ENCODE data around the gene SERGEF.

The SERGEF gene

DNA sequence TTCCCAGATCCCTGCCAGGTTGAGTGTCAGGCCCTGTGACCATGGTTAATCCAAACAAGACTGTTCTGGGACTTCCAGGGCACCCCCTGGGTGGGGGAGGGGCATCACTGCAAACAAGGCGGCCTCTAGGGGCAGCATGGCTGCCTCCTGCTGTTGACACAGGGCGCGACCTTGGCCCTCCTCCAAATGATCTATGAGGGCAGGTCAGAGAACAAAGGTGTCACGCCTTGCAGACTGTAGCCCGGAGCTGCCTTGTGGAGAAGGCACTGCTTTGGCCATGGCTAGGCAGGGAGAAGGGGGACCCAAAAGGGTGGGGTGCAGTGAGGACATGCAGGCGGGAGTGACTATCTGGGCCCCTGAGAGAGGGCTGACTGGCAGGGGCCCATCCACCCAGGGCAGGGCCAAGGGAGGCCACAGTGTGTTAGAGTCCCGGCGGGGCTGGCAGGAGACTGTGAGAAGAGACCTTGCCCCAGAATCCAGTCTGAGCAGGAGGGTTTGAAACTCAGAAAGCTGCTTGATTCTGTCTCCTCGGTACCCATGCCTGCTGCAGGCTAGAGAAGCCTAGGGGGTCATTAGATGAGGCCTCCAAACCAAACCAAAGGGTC lies 242.7 kb downstream of the SERGEF start:
- no peak for DNase-seq (ENCODE audit: low spot score)

DNA sequence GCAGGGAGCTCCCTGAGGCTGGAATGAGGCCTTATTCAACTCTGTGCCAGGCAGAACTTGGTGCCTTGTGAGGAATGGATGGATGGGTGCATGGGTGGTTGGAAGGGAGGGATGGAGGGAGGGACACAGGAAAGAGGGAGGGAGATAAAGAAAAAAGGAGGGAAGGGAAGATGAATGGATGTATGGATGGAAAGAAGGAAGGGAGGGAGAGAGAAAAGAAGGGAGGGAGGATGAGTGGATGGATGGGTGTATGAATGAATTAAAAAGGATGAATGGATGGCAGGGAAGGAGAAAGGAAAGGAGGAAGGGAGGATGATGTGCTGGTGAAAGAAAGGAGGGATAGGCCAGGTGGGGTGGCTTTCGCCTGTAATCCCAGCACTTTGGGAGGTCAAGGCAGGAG lies 243.6 kb downstream of the SERGEF start:
- DNase-seq (ENCODE audit: low spot score): no peak

DNA sequence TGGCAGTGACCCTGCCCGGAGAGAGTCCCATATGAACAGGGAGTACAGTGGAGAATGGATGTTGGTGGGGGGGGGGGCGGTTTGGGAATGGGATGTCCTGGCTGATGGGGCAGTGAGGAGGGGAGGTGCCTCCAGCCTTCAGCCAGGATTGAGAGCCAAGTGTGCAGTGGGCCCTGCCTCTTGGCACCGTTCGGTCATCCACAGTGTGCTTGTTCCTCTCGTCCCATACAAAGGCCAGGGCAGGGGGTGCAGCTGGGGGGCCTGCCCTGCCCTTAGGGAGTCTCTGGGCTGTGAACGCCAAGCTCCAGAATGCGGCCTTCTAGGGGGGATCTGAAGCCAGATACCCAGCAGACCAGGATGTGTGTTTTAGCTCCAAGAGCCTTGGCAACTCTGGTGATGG lies 244.3 kb downstream of the SERGEF start:
- no peak for DNase-seq (ENCODE audit: low spot score)

DNA sequence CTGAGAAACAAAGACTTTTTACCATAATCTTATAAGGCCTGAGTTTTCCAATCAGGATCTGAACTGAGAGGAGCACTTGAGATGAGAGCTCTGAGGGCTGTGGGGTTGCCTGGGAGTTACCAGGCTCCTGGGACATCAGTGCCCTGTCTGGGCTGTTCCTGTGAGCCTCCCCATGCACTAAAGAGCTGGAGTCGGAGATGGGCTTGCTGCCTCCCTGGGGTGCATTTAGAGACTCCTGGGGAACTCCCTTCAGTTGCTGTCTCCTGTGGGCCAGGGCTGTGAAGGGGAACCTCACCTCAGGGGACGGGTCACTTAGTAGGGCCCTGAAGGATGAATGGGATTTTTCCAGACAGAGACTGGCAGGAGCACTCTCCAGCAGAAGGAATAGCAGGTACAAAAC lies 244.9 kb downstream of the SERGEF start:
- no peak for DNase-seq (ENCODE audit: low spot score)

DNA sequence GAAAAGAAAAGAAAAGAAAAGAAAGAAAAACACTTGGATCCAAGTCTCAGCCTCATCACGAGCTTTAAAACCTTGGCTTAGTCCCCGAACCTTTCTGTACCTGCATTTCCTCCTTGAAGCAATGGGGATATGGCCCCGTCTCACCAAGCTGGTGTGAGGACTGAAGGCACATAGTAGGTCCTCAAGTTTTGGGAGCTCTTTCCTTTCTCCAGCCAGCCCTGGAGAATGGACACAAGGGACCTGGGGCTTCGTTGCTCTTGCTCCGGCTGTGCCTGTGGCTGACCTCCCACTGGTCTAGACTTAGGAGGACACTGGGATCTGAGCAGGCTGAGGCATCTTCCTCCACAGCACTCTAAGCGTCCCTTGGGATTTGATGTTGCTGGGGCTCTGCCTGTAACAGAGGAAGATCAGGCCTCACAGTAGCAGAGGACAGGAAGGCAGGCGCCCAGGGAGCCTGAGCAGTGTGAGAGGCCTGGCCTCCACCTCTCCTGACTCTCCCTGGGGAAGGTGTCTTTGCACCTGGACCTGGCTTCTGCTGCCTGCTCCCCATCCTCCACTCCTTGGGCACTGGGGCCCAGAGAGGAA lies 245.5 kb downstream of the SERGEF start:
- no peak for DNase-seq (ENCODE audit: low spot score)

DNA sequence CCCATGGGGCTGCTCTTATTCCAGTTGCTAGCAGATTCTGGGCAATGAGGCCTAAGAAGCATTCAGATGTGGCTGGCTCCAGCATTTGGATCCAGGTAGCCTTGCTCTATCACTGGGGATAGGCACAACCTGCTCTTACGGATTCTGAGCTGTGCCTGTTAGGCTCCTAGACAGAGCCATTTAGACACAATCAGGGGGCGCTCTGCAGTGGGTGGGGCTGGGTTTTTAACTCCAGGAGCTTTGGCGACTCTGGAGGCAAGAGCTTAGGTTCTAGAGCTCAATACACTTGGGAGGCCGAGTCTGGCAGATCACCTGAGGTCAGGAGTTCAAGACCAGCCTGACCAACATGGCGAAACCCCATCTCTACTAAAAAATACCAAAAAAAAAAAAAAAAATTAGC lies 246.3 kb downstream of the SERGEF start:
- DNase-seq (ENCODE audit: low spot score): no peak

DNA sequence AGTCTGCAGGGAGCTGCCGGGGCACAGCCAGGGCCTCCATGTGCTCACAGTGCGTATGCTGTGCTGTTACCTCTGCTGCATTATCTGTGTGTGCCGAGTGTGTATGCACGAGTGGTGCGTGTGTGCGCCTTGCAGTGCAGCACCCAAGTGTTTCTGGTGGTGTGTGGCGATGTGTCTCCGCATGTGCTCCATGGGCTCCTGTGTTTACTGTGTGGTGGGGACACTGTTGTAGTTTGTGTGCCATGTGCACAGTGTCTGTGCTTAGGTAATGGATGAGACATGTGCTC lies 246.8 kb downstream of the SERGEF start:
- no peak for DNase-seq (ENCODE audit: low spot score)

DNA sequence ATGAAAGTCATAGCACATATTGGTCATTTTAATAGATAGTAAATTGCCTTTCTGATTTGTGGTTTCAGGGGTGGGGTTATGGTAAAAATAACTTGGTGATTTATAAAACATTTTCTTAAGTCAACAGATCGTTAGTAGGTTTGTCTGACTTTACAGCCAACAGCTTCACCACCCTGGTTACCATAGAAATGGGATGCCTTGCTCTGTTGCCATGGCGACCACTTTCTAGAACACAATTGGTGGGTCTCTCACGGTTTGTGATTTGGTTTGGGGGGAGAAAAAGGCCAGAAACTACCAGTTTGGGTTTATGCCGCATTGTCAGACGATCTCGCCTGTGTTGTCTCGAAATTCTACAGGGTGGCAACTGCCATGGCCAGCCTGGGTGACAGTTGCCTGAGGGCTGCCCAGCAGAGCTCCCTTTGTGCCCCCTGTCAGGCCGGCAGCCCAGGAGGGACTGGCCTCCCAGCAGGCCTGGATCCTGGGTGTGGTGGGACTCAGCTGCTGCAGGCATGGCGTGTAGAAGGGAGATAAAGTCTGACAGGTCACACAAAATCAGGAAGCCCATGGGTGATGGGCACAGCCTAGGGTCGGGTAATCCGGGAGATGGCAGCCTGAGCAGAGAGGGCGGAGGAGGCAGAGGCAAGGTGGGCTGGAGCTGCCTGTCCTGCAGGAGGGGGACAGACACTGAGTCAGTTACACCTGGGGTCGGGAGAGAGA lies 247.3 kb downstream of the SERGEF start:
- DNase-seq (ENCODE audit: low spot score): no peak

DNA sequence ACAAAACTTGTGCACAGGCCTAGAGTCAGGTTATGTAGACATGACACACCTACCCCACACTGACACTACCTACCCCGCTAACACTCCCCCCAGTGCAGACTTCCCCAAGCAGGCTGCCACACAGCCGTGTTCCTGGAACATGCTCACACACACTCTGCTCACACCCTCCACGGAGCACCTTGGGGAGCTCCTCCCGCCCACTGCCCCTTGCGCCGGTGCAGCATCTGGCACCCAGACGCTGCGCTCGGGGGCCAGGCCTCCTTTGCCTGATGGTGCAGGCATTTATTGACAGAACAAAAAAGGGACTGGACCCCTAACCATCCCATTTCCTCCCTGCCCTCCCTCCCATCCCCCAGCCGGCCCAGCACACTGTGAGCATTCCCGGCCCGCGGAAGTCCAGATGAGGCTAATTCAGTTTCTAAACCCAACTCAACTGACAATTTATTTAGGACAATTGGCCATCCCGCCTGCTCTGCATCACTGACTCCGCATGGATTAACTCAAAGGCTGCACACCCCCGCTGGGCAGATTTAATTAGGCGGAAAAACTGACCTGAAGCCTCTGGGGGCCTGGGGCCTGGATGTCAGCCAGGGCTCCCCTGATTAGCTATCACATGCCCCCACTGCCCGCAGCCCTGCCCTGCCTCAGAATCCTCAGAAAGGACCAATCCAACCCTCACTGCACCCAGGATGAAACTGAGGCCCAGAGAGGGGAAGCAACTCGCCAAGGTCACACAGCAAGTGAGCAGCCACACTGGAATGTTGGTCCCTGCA lies 248.2 kb downstream of the SERGEF start:
- DNase-seq (ENCODE audit: low spot score): no peak

DNA sequence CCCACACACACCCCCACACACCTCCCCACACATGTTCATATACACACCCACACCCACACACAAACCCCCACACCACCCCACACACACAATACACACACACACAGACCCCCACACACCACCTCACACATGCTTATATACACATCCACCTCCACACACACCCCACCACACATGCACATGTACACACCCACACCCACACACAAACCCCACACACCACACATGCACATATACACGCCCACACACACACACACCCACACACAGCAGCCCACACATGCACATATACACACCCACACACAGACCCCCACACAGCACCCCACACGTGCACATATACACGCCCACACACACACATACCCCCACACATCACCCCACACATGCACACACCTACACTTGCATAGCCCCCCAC lies 249.1 kb downstream of the SERGEF start:
- no peak for DNase-seq (ENCODE audit: low spot score)

DNA sequence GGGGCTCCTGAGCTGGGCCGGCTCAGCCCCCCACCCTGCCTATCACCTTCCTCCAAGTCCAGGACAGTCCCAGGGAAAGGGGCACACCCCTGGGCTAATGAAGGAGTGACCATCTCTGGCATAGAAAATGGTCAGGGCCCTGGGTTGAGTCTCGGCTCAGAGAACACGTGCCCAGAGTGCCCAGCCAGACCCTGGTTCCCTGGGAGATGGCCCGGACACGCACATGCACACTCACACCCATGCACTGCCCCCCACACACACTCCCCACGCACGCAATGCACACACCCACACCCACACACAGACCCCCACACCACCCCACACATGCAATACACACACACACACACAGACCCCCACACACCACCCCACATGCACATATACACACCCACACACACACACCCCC lies 249.6 kb downstream of the SERGEF start:
- no peak for DNase-seq (ENCODE audit: low spot score)

DNA sequence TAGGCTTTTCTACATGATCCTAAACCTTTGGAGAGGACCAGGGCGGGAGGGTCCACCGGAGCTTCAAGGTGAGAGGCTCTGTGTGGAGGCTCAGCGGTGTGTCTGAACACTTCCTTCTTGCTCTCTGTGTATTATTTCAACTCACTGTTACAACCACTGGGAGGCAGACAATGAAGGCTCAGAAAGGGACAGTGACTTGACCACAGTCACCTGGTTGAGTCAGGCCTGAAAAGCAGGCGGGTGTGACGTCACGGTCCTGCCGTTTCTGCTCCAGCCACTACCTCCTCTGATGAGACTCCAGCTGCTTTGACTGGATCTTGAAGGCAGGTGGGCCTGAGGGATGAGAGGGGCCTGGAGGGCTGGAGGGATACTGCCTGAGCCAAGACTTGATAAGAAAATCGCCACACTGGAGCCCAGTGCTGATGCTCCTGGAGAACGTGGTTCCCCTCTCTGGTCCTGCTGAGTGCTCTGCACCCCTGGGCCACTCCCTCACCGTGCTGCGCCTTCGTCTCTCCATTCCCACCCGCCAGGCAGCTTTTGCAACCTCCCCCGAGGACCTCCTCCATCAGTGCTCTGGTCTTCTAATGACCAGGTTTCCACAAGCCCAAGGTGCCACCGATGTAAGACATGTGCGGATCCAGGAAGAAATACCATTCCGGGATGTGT lies 250.4 kb downstream of the SERGEF start:
- no peak for DNase-seq (ENCODE audit: low spot score)

DNA sequence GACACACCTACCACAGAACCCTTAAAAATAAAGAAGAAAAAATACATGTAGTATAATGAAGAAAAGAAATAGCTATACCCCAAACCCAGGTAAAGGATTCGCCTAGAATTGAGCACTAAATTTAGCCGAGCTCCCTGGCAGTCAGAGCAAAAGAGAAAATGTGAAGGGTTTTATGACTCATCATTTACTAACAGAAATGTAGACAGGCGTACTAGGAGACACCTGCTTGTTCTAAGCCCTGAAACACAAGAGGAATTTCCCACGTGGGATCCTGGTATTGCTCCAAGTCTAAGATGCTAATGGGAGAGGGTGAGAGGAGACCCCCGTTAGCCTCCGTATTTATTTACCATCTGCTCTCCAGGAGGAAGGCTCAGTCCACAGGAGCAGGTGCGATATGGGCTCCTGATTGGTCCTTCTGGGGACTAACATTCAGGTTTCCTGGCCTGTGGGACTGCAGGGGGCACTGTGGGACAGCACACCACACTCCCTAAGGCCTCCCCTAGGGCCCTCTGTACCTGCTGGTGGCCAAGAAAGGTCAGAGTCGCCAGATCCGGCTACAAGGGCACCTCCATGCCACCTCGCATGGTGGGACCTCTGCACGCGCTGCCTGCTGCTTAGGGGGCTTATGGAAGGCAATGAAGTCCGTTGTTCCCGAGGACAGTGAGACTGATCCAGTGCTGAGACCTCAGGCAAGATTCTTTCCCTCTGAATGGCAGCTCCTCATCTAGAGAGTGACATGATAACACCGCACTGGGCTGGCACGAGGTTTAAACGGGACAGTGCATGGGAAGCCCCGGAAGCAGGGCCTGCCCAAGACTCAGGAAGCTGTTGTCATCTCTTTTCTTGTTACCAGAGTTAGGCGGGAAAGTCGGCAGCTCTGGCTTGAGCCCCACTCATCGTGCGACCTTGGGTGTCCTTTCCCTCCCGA lies 252.5 kb downstream of the SERGEF start:
- no peak for DNase-seq (ENCODE audit: low spot score)

DNA sequence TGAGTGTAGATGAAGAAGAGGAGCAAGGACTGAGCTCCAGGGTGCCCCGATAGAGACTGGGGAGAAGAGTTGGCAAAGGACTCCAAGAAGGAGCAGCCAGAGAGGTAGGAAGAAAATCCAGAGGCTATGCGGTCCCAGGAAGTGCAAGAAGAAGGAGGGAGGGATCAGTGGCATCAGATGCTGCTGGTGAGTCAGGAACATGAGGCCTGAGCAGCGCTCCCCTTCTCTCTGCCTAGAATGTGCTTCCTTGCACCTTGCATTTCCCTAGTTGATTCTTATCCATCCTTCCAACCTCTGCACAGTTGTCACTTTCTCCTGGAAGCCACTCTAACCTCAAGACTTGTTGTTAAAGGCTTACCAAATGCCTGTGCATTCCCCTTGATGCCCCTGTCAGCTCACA lies 257.0 kb downstream of the SERGEF start:
- no peak for DNase-seq (ENCODE audit: low spot score)

DNA sequence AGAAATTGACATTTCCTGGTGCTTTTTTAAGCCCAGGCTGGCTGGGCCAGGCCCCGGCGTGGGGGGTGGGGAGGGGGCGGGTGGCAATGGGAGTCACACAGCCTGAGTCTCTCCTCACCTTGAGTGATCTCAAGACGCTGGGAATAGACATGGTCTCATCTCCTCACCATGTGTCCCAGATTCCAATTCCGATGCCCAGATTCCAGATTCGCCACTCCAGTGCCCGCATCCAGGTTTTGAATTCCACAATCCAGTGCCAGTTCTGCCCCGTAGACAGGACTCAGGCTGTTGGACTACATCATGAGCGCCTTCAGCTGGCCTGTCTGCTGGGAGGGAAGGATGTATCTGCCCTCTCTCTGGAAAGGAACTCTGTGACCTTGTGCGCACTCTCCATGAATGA lies 259.2 kb downstream of the SERGEF start:
- no peak for DNase-seq (ENCODE audit: low spot score)

DNA sequence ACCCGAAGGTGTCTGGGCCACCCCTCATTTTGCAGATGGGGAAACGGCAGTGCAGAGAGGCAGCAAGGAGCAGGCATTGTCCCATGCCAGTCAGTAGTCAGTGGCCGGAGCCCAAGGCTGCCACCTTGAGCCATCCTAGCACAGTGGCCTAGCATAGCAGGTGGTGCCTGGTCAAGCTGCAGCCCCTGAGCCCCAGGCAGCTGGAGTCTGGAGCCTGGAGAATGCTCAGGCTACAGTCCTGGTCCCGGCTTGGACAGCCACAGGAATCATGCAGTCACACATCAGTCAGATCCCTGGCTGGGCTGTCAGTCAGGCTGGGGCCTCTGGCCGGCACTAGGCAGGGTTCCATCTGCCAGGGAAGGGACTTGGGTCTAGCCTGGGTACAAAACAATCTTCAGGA lies 259.7 kb downstream of the SERGEF start:
- no peak for DNase-seq (ENCODE audit: low spot score)

DNA sequence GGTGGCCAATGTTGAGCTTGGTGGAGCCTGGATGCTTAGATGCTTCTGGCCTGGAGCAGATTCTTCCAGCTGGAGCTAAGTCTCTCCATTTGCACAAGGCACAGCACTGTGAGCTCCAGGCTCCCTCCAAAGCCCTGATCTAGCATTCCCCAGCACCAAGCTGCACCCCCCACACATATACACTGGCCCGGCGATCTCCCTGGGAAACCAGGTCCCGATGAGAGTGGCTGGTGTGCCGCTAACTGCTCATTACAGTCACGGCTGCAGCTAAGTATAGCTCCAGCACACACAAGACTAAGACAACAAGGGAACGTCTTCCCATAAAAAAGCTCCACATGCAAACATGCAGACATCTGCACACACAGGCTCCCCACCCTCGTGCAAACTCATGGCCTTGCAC lies 260.7 kb downstream of the SERGEF start:
- DNase-seq (ENCODE audit: low spot score): no peak

DNA sequence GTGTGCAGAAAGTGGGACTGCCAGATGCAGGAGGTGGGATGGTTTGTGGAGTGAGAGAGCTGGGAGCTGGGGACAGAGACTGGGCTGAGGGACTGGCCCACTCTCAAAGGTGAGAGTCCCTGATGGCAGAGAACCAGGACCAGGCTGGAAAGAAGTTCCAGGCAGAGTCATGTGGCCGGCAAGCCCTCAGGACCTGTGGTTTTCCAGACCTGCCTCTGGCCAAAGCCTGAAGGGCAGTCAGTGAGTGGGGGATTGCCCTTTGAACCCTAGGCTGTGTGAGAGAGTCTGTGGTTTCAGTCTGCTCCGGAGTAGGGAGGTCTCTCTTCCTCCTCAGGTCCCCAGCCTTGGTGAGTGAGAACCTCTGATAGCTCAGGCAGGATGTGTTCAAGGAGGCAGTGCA lies 261.3 kb downstream of the SERGEF start:
- no peak for DNase-seq (ENCODE audit: low spot score)

DNA sequence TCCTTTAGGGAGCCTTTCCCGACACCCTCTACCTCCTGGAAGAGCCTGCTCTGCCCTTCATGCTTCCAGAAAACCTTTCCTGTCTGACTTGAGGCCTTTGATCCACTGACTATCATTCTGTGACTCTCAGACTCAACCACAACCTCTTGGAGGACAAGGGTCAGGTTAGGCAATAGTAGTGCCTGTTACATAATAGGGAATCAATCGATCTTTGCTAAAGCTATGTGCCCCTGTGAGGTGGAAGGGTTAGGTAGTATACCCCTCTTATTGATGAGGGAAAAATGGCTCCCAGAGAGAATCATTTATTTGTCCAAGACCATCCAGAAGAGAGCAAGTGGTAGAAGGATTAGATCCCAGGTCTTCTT lies 262.1 kb downstream of the SERGEF start:
- DNase-seq (ENCODE audit: low spot score): no peak

DNA sequence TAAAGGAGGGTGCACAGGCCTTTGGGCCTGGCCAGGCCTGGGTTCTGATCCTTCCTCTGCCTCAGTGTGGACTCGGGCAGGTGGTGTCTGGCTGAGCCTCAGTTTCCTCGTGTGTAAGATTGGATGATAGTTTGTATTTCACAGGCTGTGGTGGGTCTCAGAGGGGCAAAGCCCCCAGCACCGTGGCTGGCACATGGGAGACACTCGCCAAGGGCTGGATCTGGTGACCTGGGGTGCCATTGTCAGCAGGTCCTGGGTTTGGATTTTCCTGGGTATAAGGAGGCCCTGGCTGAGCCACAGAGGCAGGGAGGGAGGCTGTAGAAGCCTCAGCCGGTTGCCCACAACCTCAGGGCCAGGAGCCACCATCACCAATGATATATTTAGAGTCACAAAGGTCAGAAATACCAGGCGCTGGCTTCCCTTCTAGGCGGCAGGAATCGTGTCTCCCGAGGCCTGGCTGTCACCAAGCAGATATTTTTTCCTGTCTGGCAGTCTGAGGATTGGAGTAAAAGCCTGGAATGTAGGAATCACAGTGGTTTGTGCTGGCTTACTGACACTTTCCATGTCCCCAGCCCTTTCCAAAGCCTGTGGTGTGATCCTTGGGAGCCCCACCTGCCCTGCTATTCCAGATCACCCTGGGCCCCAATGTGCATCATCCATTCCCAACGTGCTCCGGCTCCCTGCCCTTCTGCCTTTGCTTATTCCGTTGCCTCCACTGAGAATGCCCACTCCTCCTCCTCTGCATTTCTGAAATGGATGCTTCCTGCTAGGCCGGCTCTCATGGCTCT lies 262.6 kb downstream of the SERGEF start:
- no peak for DNase-seq (ENCODE audit: low spot score)
